ENCODE data around the gene RASL12.

DNA sequence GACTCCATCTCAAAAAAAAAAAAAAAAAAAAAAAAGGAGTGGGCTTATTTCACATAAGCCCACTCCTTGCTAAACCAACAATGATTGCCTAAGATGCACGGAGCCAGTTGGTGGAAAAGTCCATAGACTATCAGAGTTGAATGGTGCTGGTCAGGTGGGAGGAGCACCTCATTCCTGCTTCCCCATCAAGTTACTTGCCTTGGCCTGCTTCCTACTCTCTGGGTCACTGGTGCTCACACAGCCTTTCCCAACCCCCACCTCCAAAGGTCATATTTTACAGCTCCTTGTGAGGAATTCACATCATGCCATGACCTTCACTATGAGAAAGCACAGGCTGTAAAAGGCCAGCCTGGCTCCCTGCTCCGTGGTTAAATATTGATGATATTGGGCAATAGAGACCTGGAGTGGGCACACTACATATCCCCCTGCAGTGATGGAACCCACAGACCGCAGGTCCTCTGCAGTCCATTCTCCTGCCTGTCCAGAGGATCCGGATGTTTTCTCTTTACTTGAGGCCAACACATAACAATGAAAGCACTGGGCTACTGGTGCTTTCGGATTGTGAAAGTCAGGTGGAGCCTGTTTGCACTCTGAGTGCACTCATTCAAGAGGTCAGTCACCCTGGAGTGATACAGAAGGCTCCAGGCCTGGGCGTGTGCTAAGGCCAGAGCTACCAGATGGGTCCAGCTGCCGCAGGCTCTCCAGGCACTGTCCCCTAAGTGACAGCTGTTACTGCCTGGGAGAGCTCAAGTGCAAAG lies 22.9 kb downstream of the RASL12 start, which contains the start of gene SLC51B:
- TF ChIP-seq, protein P1, sequence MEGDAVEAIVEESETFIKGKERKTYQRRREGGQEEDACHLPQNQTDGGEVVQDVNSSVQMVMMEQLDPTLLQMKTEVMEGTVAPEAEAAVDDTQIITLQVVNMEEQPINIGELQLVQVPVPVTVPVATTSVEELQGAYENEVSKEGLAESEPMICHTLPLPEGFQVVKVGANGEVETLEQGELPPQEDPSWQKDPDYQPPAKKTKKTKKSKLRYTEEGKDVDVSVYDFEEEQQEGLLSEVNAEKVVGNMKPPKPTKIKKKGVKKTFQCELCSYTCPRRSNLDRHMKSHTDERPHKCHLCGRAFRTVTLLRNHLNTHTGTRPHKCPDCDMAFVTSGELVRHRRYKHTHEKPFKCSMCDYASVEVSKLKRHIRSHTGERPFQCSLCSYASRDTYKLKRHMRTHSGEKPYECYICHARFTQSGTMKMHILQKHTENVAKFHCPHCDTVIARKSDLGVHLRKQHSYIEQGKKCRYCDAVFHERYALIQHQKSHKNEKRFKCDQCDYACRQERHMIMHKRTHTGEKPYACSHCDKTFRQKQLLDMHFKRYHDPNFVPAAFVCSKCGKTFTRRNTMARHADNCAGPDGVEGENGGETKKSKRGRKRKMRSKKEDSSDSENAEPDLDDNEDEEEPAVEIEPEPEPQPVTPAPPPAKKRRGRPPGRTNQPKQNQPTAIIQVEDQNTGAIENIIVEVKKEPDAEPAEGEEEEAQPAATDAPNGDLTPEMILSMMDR (IDR thresholded peaks at IDR 0.05) = no peak
- TF ChIP-seq POLR2A (IDR thresholded peaks at IDR 0.05) = no peak
